ENCODE measurements around the gene ENO3. TPM values are rescaled to one million over a fixed set of nuclear protein-coding genes. Genes with fewer than 3 reads are reported as not detected.
A peak's percentile ranks its signal among the peaks of the same experiment; 100 is the strongest.

ENO3 gene
- total RNA-seq, 1 donor: 2.6 TPM

DNA sequence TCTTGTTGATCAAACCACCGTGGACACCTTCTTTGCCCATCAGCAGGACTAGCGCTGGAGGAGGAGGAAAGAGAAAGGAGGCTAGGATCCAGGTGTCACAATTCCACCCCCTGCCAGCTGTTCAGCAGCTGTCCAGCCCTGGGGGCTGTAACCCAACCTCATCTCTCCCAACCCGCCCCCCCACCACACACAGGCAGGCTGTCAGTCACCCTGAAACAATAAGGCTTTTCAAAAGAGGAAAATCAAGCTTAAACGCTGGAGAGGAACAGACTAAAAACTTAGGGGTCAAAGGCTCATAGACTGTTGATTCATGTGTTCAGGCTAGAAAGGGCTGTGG is 5.0 kb upstream of the ENO3 start:
- TF ChIP-seq CTCF (IDR thresholded peaks at IDR 0.05; ENCODE audit: insufficient read depth, low read depth, low read length): no peak
- peak overlapping the region; percentile 98 for H3K4me3 ChIP-seq (ENCODE audit: low read depth, low read length)
- no peak for DNase-seq (ENCODE audit: low read depth)

- no peak for TF ChIP-seq CTCF (IDR thresholded peaks at IDR 0.05; ENCODE audit: insufficient read depth, low read depth, low read length)
- no peak for DNase-seq (ENCODE audit: low read depth)
Measured at GRCh38 chr17:4946312-4946976, 4.5 kb upstream of the ENO3 start.

GRCh38 chr17:4947010-4947410 is 3.9 kb upstream of the ENO3 start:
- TF ChIP-seq CTCF (IDR thresholded peaks at IDR 0.05; ENCODE audit: insufficient read depth, low read depth, low read length): no peak
- no peak for DNase-seq (ENCODE audit: low read depth)
- peak overlapping the region; percentile 98 for H3K4me3 ChIP-seq (ENCODE audit: low read depth, low read length)

More at GRCh38 chr17:4946312-4946976, 4.5 kb upstream of the ENO3 start:
- peak overlapping the region; percentile 98 for H3K4me3 ChIP-seq (ENCODE audit: low read depth, low read length)

- TF ChIP-seq CTCF (IDR thresholded peaks at IDR 0.05; ENCODE audit: insufficient read depth, low read depth, low read length): no peak
- peak; percentile 69 for DNase-seq (ENCODE audit: low read depth)
- peak overlapping the region; percentile 98 for H3K4me3 ChIP-seq (ENCODE audit: low read depth, low read length)
Measured at GRCh38 chr17:4947411-4948165, 3.3 kb upstream of the ENO3 start.

DNA sequence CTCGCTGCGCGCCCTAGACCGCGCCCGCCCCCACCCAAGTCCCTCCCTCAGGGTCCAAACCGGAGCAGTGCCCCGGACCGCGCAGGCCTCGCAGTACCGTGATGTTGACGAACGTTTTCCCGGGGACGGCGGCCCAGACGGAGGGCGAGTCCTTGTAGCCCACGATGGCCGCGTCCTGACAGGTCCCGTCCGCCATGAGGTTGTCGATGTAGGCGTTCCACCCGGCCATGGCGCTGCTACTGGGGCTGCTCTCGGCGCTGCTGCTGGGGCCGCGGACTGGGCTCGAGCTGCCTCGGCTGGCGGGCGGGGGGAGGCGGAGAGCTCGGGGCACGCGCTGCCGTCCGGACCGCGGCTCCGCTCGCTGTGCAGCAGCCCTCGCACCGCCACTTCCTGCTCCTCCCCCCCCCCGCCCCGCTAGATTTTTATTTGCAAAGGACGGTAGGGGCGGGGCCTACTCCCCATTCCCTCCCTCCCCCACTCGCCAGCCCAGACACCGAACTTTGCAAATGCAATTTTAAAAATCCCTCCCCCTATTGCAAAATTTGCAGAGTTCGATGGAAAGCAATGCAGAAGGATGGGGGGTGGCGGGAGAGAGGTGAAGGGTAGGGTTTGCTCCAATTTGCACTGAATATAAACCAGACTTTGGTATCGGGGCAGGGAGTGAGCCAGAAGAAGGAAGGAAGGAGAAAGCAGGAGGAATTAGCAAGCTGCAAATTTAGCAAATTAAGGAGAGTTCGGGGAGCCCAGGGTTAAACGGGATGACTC is 2.6 kb upstream of the ENO3 start, which contains the start of gene PFN1:
PFN1 (minus strand) TSS at position 365 of the 765 bp plus-strand sequence; CDS start at position 229, 136 bp downstream.
- no peak for TF ChIP-seq CTCF (IDR thresholded peaks at IDR 0.05; ENCODE audit: insufficient read depth, low read depth, low read length)
- peak within 1 kb of the TSS; percentile 98 for H3K4me3 ChIP-seq (ENCODE audit: low read depth, low read length)
- DNase-seq (ENCODE audit: low read depth): peak; percentile 97

DNA sequence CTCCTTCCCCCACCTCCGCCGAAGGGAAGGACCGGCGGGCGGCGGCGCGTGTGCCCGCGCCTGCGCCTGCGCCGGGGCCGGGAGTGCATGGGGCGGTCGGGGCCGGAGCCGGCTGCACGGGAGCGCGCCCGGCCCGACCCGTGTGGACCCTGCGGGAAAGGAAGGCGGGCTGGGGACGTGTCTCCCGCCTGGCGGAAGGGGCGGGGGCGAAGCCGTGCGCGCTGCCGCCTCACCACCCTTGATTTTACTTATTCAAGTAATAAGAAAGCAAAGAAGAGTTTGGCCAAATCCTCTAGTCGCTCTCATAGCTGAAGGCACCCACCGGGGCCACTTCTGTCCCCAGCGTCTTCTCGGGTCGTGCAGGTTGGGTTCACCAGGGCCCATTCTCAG is 2.0 kb upstream of the ENO3 start:
- no peak for TF ChIP-seq CTCF (IDR thresholded peaks at IDR 0.05; ENCODE audit: insufficient read depth, low read depth, low read length)
- peak overlapping the region; percentile 98 for H3K4me3 ChIP-seq (ENCODE audit: low read depth, low read length)
- DNase-seq (ENCODE audit: low read depth): peak; percentile 91

Data from fibroblast of villous mesenchyme (primary cell).